Keratinocyte (primary cell): Measurements from ENCODE around the gene NPAS3. TPM values are rescaled to one million over a fixed set of nuclear protein-coding genes. Genes with fewer than 3 reads are reported as not detected.

Source experiments
- DNase-seq: peaks from one replicate; pipeline ENCODE4 v3.0.0-alpha.2; 2011; ENCODE audit warnings: low read depth, missing footprints, low spot score
- FAIRE-seq: peaks from 2 replicates; lab custom pipeline; 2011; peaks lifted over from hg19 to GRCh38; lab: Jason Lieb, UNC
- H2AFZ ChIP-seq: 2 replicates; pipeline ENCODE4 v1.6.0; 2012; ENCODE audit warnings: low read length, control low read depth, inconsistent platforms; ENCODE audit not compliant: control insufficient read depth
- H3K27ac ChIP-seq: 2 replicates; pipeline ENCODE4 v1.5.1; 2011; ENCODE audit warnings: low read length; ENCODE audit not compliant: control insufficient read depth, insufficient read depth
- H3K27me3 ChIP-seq: 3 replicates; pipeline ENCODE4 v1.6.0; 2011; ENCODE audit warnings: low read length; ENCODE audit not compliant: control insufficient read depth, insufficient read depth; ENCODE audit errors: extremely low read depth
- H3K36me3 ChIP-seq, 2 experiments: 2 replicates in 1 of 2; 3 replicates in 1 of 2; pipeline ENCODE4 v1.5.1; 2011; ENCODE audit warnings: low read length in 2 of 2, mild to moderate bottlenecking in 1 of 2; ENCODE audit not compliant: control insufficient read depth in 2 of 2, insufficient read depth in 2 of 2; ENCODE audit errors: extremely low read depth in 1 of 2
- H3K4me1 ChIP-seq: 3 replicates; pipeline ENCODE4 v1.5.1; 2011; ENCODE audit warnings: low read length; ENCODE audit not compliant: control insufficient read depth, insufficient read depth; ENCODE audit errors: extremely low read depth
- H3K4me2 ChIP-seq: 3 replicates; pipeline ENCODE4 v1.6.0; 2011; ENCODE audit warnings: low read depth, low read length; ENCODE audit not compliant: control insufficient read depth, insufficient read depth; ENCODE audit errors: extremely low read depth
- H3K4me3 ChIP-seq, 3 experiments: fragments of 200-600 bp in 1 of 3; sonication (generic) in 1 of 3; 2 replicates in 2 of 3; 3 replicates in 1 of 3; pipeline ENCODE4 v1.5.1; 2011 to 2016; ENCODE audit warnings: low read length in 3 of 3, mild to moderate bottlenecking in 3 of 3, control low read depth in 2 of 3, inconsistent platforms in 1 of 3, low read depth in 1 of 3, mixed read lengths in 1 of 3, mixed run types in 1 of 3, moderate library complexity in 1 of 3; ENCODE audit not compliant: control insufficient read depth in 2 of 3, insufficient read depth in 2 of 3; ENCODE audit errors: extremely low read depth in 1 of 3
- H3K79me2 ChIP-seq: 2 replicates; pipeline ENCODE4 v1.6.0; 2012; ENCODE audit warnings: low read length; ENCODE audit not compliant: control insufficient read depth, insufficient read depth
- H3K9ac ChIP-seq: 3 replicates; pipeline ENCODE4 v1.6.0; 2011; ENCODE audit warnings: low read length; ENCODE audit not compliant: control insufficient read depth, insufficient read depth; ENCODE audit errors: extremely low read depth
- H3K9me1 ChIP-seq: 3 replicates; pipeline ENCODE4 v1.6.0; 2011; ENCODE audit warnings: low read length; ENCODE audit not compliant: control insufficient read depth, insufficient read depth; ENCODE audit errors: extremely low read depth
- H3K9me3 ChIP-seq: 2 replicates; pipeline ENCODE4 v1.5.1; 2012; ENCODE audit warnings: low read depth, low read length; ENCODE audit not compliant: control insufficient read depth
- H4K20me1 ChIP-seq: 3 replicates; pipeline ENCODE4 v1.6.0; 2011; ENCODE audit warnings: low read length; ENCODE audit not compliant: control insufficient read depth, insufficient read depth; ENCODE audit errors: extremely low read depth
- CTCF ChIP-seq, 3 experiments: IDR thresholded peaks in 1 of 3; conservative IDR thresholded peaks in 1 of 3; optimal IDR thresholded peaks in 1 of 3; 2 replicates in 2 of 3; 3 replicates in 1 of 3; pipeline versions ENCODE3 to v1.5.1; 2011; ENCODE audit warnings: low read length in 3 of 3, mild to moderate bottlenecking in 3 of 3, moderate library complexity in 2 of 3, control low read depth in 1 of 3, inconsistent platforms in 1 of 3; ENCODE audit not compliant: insufficient read depth in 2 of 3; ENCODE audit errors: extremely low read depth in 1 of 3
- EZH2 ChIP-seq: IDR thresholded peaks from one replicate; pipeline ENCODE4 v1.6.1; 2012; ENCODE audit warnings: inconsistent platforms, mild to moderate bottlenecking, low read length, moderate library complexity
- dilution Hi-C: fragments of 300-500 bp; cut with MboI; formaldehyde crosslinking; loops from one replicate; pipeline ENCODE4 v1.7.0; 2020; ENCODE audit warnings: low sequenced_read_pairs; ENCODE audit not compliant: extremely low pct_ligation_motif_present
- polyA plus RNA-seq, 5 experiments: library from polyadenylated mRNA; depleted of rRNA in 3 of 5; stranded (reverse) in 3 of 5; stranded (forward) in 1 of 5; unstranded in 1 of 5; fragments of >200 nt; gene quantifications; 1 replicate in 1 of 5; 2 replicates in 3 of 5; 3 replicates in 1 of 5; pipeline versions ENCODE4 v1.2.1 to v1.2.3, GENCODE V29; 2011 to 2012; ENCODE audit warnings: missing spikeins in 2 of 5, low read depth in 1 of 5, low replicate concordance in 1 of 5

NPAS3 gene
- polyA plus RNA-seq, 1 donor (not counting 4 experiments of a cell fraction or from before 2014, with no cell fraction given): 0.07 TPM

- Histone ChIP-seq H3K9me3 (no peaks in the 10 kb centered on the region), H3K9me1 (no peaks in the 10 kb centered on the region), H3K4me3 (no peak overlapping the region), H3K36me3 (no peaks in the 10 kb centered on the region), H2AFZ (no peak overlapping the region), H3K4me1 (no peaks in the 10 kb centered on the region), H3K79me2 (no peaks in the 10 kb centered on the region), H4K20me1 (no peaks in the 10 kb centered on the region), H3K9ac (no peak overlapping the region), H3K27ac (no peak overlapping the region), H3K27me3 (no peaks in the 10 kb centered on the region), H3K4me2 (no peak overlapping the region)
- FAIRE-seq (no peak), DNase-seq (no peak)
- dilution Hi-C loops: no loop called here
- TF ChIP-seq EZH2 (no peak), CTCF (optimal IDR thresholded peaks at IDR 0.05 in 1 of 3, IDR thresholded peaks at IDR 0.05 in 1 of 3, conservative IDR thresholded peaks at IDR 0.05 in 1 of 3; ENCODE audit: extremely low read depth in 1 of 3, insufficient read depth in 2 of 3, low read length in 3 of 3) (no peak)
Measured at GRCh38 chr14:33768458-33768830, 829.8 kb downstream of the NPAS3 start.

- Histone ChIP-seq H3K79me2 (no peaks in the 10 kb centered on the region), H3K9me3 (no peaks in the 10 kb centered on the region), H2AFZ (no peak overlapping the region), H3K4me3 (no peak overlapping the region), H3K9ac (no peak overlapping the region), H4K20me1 (no peaks in the 10 kb centered on the region), H3K4me1 (peaks cover 3% of the 10 kb centered on the region), H3K36me3 (no peaks in the 10 kb centered on the region), H3K4me2 (no peak overlapping the region), H3K27me3 (no peaks in the 10 kb centered on the region), H3K27ac (no peak overlapping the region), H3K9me1 (no peaks in the 10 kb centered on the region)
- FAIRE-seq: no peak
- TF ChIP-seq CTCF (optimal IDR thresholded peaks at IDR 0.05 in 1 of 3, IDR thresholded peaks at IDR 0.05 in 1 of 3, conservative IDR thresholded peaks at IDR 0.05 in 1 of 3; ENCODE audit: extremely low read depth in 1 of 3, insufficient read depth in 2 of 3, low read length in 3 of 3) (no peak), EZH2 (no peak)
- dilution Hi-C loops: no loop called here
- no peak for DNase-seq
Measured at GRCh38 chr14:33773205-33774030, 834.7 kb downstream of the NPAS3 start.
